ENCODE measurements around the gene ZBTB48.

DNA sequence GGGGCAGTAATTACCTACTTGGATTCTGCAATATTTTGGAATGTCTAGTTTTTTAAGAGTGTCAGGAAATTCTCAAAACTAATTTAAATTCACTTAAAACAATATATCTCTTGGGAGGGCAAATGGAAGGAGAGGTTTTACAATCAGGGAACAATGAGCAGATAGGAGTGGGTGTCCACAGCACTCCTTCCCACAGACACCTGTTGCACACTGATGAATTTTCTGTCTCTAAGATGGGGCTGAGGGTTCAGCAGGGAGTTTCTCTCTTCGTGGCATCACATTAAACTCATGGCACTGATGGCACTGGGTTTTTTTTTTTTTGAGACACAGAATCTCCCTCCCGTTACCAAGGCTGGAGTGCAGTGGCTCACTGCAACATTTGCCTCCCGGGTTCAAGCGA, 39.3 kb downstream of the ZBTB48 start:
- TF ChIP-seq, protein P1, sequence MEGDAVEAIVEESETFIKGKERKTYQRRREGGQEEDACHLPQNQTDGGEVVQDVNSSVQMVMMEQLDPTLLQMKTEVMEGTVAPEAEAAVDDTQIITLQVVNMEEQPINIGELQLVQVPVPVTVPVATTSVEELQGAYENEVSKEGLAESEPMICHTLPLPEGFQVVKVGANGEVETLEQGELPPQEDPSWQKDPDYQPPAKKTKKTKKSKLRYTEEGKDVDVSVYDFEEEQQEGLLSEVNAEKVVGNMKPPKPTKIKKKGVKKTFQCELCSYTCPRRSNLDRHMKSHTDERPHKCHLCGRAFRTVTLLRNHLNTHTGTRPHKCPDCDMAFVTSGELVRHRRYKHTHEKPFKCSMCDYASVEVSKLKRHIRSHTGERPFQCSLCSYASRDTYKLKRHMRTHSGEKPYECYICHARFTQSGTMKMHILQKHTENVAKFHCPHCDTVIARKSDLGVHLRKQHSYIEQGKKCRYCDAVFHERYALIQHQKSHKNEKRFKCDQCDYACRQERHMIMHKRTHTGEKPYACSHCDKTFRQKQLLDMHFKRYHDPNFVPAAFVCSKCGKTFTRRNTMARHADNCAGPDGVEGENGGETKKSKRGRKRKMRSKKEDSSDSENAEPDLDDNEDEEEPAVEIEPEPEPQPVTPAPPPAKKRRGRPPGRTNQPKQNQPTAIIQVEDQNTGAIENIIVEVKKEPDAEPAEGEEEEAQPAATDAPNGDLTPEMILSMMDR (IDR thresholded peaks at IDR 0.05; ENCODE audit: low read length): no peak
- no peak for TF ChIP-seq EZH2 (optimal IDR thresholded peaks at IDR 0.05; ENCODE audit: low read depth, low read length)
- TF ChIP-seq EZH2phosphoT487 (IDR thresholded peaks at IDR 0.05; ENCODE audit: low read length): no peak

Measured in MM.1S (cell line).